ENCODE results near the gene TTC9.

The TTC9 gene

GRCh38 chr14:70708717-70709570 is 67.2 kb downstream of the TTC9 start:
- TF ChIP-seq CTCF (IDR thresholded peaks at IDR 0.05; ENCODE audit: extremely low read depth, insufficient read depth, missing control alignments), result no peak
- in situ Hi-C loops (cut with MboI; ENCODE audit: low pct_unique_long_range_greater_than_20kb, low sequenced_read_pairs, unreplicated experiment), result no loop called here
- DNase-seq (ENCODE audit: low spot score), result no peak

- DNase-seq (ENCODE audit: low spot score), result no peak
- in situ Hi-C loops (cut with MboI; ENCODE audit: low pct_unique_long_range_greater_than_20kb, low sequenced_read_pairs, unreplicated experiment), result loop anchor here (10.0 kb wide), 2 partner anchors 105 kb away; partner anchors contain the start of gene MED6
- no peak for TF ChIP-seq CTCF (IDR thresholded peaks at IDR 0.05; ENCODE audit: extremely low read depth, insufficient read depth, missing control alignments)
These were observed 68.1 kb downstream of the TTC9 start for GRCh38 chr14:70709726-70710382.

- no peak for DNase-seq (ENCODE audit: low spot score)
- in situ Hi-C loops (cut with MboI; ENCODE audit: low pct_unique_long_range_greater_than_20kb, low sequenced_read_pairs, unreplicated experiment), result loop anchor here (10.0 kb wide), 2 partner anchors 103 to 107 kb away; partner anchors contain the start of gene MED6
- no peak for TF ChIP-seq CTCF (IDR thresholded peaks at IDR 0.05; ENCODE audit: extremely low read depth, insufficient read depth, missing control alignments)
These were observed 69.7 kb downstream of the TTC9 start for GRCh38 chr14:70711451-70711850.

GRCh38 chr14:70713096-70713495 is 71.4 kb downstream of the TTC9 start:
- in situ Hi-C loops (cut with MboI; ENCODE audit: low pct_unique_long_range_greater_than_20kb, low sequenced_read_pairs, unreplicated experiment), result loop anchor here (10.0 kb wide), 2 partner anchors 102 to 108 kb away; partner anchors contain the start of gene MED6
- no peak for DNase-seq (ENCODE audit: low spot score)
- TF ChIP-seq CTCF (IDR thresholded peaks at IDR 0.05; ENCODE audit: extremely low read depth, insufficient read depth, missing control alignments), result no peak

- in situ Hi-C loops (cut with MboI; ENCODE audit: low pct_unique_long_range_greater_than_20kb, low sequenced_read_pairs, unreplicated experiment), result loop anchor here (10.0 kb wide), 2 partner anchors 101 to 109 kb away; partner anchors contain the start of gene MED6
- no peak for DNase-seq (ENCODE audit: low spot score)
- TF ChIP-seq CTCF (IDR thresholded peaks at IDR 0.05; ENCODE audit: extremely low read depth, insufficient read depth, missing control alignments), result no peak
These were observed 71.8 kb downstream of the TTC9 start for GRCh38 chr14:70713511-70713916.

GRCh38 chr14:70714055-70714550 is 72.4 kb downstream of the TTC9 start:
- in situ Hi-C loops (cut with MboI; ENCODE audit: low pct_unique_long_range_greater_than_20kb, low sequenced_read_pairs, unreplicated experiment), result loop anchor here (10.0 kb wide), 2 partner anchors 101 to 109 kb away; partner anchors contain the start of gene MED6
- peak; percentile 47 for TF ChIP-seq CTCF (IDR thresholded peaks at IDR 0.05; ENCODE audit: extremely low read depth, insufficient read depth, missing control alignments)
- no peak for DNase-seq (ENCODE audit: low spot score)

Data from GM13977 (cell line).